Measurements from ENCODE around the gene APRT. TPM values are rescaled to one million over a fixed set of nuclear protein-coding genes. Genes with fewer than 3 reads are reported as not detected.
"Not testable (repeated sequence)": the region's sequence is repeated elsewhere in the genome, so short reads cannot be mapped to it uniquely, and the experiment has no call there.

APRT gene
- total RNA-seq, 2 donors from 2014 or later = 45.5 to 80.7 TPM

DNA sequence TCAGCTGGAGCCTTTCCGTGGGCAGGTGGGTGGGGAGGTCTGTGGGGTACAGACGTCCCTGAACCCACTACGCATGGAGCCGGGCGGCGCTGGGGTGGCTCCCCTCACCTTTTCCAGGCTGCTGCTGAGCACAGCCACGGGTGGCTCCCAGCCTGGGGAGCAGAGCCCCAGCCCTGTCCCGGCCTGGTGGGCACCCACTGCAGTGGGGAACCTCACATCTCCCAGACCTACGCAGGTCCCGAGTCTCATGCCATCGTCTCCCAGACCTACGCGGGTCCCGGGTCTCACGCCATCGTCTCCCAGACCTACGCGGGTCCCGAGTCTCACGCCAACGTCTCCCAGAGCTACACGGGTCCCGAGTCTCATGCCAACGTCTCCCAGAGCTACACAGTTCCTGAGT, 17.0 kb upstream of the APRT start:
- no peak for DNase-seq (ENCODE audit: low spot score)
- H3K27ac ChIP-seq = no peak overlapping the region
- no peaks in the 10 kb centered on the region for H3K27me3 ChIP-seq (replicated peaks; ENCODE audit: insufficient read depth)
- TF ChIP-seq, protein P1, sequence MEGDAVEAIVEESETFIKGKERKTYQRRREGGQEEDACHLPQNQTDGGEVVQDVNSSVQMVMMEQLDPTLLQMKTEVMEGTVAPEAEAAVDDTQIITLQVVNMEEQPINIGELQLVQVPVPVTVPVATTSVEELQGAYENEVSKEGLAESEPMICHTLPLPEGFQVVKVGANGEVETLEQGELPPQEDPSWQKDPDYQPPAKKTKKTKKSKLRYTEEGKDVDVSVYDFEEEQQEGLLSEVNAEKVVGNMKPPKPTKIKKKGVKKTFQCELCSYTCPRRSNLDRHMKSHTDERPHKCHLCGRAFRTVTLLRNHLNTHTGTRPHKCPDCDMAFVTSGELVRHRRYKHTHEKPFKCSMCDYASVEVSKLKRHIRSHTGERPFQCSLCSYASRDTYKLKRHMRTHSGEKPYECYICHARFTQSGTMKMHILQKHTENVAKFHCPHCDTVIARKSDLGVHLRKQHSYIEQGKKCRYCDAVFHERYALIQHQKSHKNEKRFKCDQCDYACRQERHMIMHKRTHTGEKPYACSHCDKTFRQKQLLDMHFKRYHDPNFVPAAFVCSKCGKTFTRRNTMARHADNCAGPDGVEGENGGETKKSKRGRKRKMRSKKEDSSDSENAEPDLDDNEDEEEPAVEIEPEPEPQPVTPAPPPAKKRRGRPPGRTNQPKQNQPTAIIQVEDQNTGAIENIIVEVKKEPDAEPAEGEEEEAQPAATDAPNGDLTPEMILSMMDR (IDR thresholded peaks at IDR 0.05) = no peak
- H3K36me3 ChIP-seq = peaks cover 7% of the 10 kb centered on the region
- no peaks in the 10 kb centered on the region for H3K4me1 ChIP-seq (ENCODE audit: control insufficient read depth in 1 of 2, low read depth in 2 of 2)
- no peak overlapping the region for H3K4me3 ChIP-seq
- H3K9me3 ChIP-seq = no peaks in the 10 kb centered on the region
- ATAC-seq (ENCODE audit: insufficient number of reproducible peaks, low FRiP score, low read depth) = no peak

DNA sequence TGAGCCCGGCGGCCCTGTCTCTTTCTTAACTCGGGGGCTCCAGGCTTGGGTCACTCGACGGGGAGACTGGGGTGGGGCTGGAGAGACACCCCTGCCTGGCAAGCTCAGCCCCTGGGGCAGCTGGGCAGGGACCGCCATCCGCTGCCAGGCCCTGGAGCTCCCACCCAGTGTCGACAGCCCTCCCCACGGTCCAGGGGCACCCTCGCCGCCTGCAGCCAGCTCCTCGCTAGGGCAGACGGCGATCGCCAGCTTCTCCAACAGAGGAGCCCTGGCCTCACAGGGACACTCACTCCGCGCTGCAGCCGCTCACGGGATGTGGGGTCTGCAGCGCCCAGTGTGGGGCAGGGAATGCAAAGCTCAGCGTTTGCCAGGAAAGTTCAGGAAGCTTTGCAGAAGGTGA, 16.0 kb upstream of the APRT start:
- DNase-seq (ENCODE audit: low spot score) (no peak), ATAC-seq (ENCODE audit: insufficient number of reproducible peaks, low FRiP score, low read depth) (no peak)
- no peaks in the 10 kb centered on the region for H3K4me1 ChIP-seq (ENCODE audit: control insufficient read depth in 1 of 2, low read depth in 2 of 2)
- no peaks in the 10 kb centered on the region for H3K9me3 ChIP-seq
- TF ChIP-seq, protein P1 (IDR thresholded peaks at IDR 0.05) = no peak
- peaks cover 12% of the 10 kb centered on the region for H3K36me3 ChIP-seq
- no peak overlapping the region for H3K4me3 ChIP-seq
- no peak overlapping the region for H3K27ac ChIP-seq
- no peaks in the 10 kb centered on the region for H3K27me3 ChIP-seq (replicated peaks; ENCODE audit: insufficient read depth)

DNA sequence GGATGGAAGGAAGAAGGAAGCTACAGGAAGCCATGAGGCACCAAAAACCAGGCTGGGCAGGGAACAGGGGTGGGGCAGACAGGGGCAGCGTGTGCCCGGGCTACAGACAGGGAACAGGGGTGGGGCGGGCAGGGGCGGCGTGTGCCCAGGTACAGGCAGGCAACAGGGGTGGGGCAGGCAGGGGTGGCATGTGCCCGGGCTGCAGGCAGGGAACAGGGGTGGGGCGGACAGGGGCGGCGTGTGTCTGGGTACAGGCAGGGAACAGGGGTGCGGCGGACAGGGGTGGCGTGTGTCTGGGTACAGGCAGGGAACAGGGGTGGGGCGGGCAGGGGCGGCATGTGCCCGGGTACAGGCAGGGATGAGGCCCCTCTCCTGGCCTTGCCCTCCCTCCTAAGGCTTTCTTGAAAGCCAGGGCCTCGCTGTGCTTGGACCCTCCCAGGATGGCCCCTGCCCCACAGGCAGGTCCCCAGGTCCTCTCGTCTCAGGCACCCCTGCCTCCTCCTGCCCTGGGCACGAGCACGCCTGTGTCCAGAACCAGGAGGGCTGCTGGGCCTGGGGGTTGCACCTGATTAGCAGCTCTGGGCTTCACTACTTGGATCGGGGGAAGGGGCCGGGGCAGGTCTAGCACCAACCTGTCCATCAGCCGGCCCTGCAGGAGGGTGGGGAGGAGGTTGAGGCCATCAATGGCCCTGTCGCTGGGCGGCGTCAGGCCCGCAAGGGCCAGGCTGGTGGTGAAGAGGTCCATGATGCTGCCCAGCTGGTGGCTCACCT, 14.5 kb upstream of the APRT start:
- peaks cover 27% of the 10 kb centered on the region for H3K36me3 ChIP-seq
- H3K9me3 ChIP-seq = no peaks in the 10 kb centered on the region
- H3K27me3 ChIP-seq (replicated peaks; ENCODE audit: insufficient read depth) = no peaks in the 10 kb centered on the region
- DNase-seq (ENCODE audit: low spot score) (no peak), ATAC-seq (ENCODE audit: insufficient number of reproducible peaks, low FRiP score, low read depth) (no peak)
- TF ChIP-seq, protein P1 (IDR thresholded peaks at IDR 0.05) = no peak
- H3K27ac ChIP-seq = no peak overlapping the region
- H3K4me3 ChIP-seq = no peak overlapping the region
- H3K4me1 ChIP-seq (ENCODE audit: control insufficient read depth in 1 of 2, low read depth in 2 of 2) = no peaks in the 10 kb centered on the region

DNA sequence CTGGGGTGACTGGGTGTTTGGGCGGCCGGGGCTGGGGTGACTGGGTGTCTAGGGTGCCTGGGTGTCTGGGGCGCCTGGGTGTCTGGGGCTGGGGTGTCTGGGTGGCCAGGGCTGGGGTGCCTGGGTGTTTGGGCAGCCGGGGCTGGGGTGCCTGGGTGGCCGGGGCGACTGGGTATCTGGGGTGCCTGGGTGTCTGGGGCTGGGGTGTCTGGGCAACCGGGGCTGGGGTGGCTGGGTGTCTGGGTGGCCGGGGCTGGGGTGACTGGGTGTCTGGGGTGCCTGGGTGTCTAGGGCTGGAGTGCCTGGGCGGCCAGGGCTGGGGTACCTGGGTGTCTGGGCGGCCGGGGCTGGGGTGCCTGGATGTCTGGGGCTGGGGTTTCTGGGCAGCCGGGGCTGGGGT, 13.4 kb upstream of the APRT start:
- no peak overlapping the region for H3K4me3 ChIP-seq
- H3K4me1 ChIP-seq (ENCODE audit: control insufficient read depth in 1 of 2, low read depth in 2 of 2) = no peaks in the 10 kb centered on the region
- H3K36me3 ChIP-seq = peaks cover 28% of the 10 kb centered on the region
- DNase-seq (ENCODE audit: low spot score) (no peak), ATAC-seq (ENCODE audit: insufficient number of reproducible peaks, low FRiP score, low read depth) (no peak)
- no peaks in the 10 kb centered on the region for H3K27me3 ChIP-seq (replicated peaks; ENCODE audit: insufficient read depth)
- H3K9me3 ChIP-seq = no peaks in the 10 kb centered on the region
- TF ChIP-seq, protein P1 (IDR thresholded peaks at IDR 0.05) = no peak
- H3K27ac ChIP-seq = no peak overlapping the region

DNA sequence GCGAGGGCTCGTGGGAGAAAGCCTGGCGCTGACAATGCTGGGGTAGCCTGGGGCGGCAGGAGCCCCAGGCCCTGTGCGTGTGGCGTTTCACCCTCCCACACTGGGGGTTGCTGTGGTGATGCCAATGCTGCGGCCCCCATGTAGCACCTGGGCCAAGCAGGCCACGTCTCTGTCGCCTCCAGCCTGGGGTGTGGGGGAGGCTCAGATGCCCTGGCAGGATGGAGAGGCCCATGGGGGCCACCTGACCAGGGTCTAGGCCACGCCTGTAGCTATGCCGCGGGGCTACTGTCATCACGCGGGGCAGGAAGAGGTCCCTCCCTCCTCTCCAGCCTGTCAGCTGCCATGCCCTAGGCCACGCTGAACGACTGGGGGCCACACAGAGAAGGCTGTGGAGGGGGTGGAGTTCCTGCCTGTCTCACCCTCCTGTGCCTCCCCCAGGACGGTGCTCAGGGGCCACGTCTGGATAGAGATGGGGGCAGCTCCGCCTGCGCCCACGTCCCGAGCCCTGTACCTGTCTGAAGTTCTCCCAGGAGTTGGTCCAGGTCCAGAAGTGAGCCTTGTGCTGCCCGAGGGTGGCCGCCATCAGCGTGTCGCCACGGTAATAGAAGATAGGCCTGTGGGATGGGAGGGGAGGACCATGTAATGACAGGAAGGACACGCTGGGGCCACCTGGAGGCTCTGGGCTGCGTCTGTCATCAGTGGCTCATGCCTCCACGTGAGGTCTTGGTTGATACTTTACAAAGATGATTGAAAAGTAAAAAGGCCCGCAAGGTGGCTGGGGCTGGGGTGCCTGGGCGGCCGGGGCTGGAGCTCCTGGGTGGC, 12.7 kb upstream of the APRT start:
- H3K4me1 ChIP-seq (ENCODE audit: control insufficient read depth in 1 of 2, low read depth in 2 of 2) = no peaks in the 10 kb centered on the region
- H3K36me3 ChIP-seq = peaks cover 28% of the 10 kb centered on the region
- TF ChIP-seq, protein P1 (IDR thresholded peaks at IDR 0.05) = no peak
- no peak overlapping the region for H3K4me3 ChIP-seq
- ATAC-seq (ENCODE audit: insufficient number of reproducible peaks, low FRiP score, low read depth) (no peak), DNase-seq (ENCODE audit: low spot score) (no peak)
- H3K27ac ChIP-seq = no peak overlapping the region
- H3K27me3 ChIP-seq (replicated peaks; ENCODE audit: insufficient read depth) = no peaks in the 10 kb centered on the region
- H3K9me3 ChIP-seq = no peaks in the 10 kb centered on the region

DNA sequence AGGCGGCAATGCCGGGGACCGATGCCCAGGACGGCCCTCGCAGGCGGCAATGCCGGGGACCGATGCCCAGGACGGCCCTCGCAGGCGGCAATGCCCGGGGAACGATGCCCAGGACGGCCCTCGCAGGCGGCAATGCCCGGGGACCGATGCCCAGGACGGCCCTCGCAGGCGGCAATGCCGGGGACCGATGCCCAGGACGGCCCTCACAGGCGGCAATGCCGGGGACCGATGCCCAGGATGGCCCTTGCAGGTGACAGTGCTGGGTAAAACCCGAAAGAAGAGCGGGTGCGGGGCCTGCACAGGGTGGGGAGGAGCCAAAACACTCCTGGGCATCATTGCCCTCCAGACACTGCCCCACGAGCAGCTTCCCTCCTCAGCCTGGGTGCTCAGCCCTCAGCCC, 11.9 kb upstream of the APRT start:
- H3K4me1 ChIP-seq (ENCODE audit: control insufficient read depth in 1 of 2, low read depth in 2 of 2); ATAC-seq (ENCODE audit: insufficient number of reproducible peaks, low FRiP score, low read depth): not testable (repeated sequence)
- peaks cover 28% of the 10 kb centered on the region for H3K36me3 ChIP-seq

More for the DNA sequence above, 11.9 kb upstream of the APRT start:
- not testable (repeated sequence) for H3K9me3 ChIP-seq; H3K27me3 ChIP-seq (replicated peaks; ENCODE audit: insufficient read depth); H3K27ac ChIP-seq; H3K4me3 ChIP-seq; DNase-seq (ENCODE audit: low spot score)
